GM20431 (cell line): Measurements from ENCODE around the gene BPNT1.
"Not testable (repeated sequence)": the region's sequence is repeated elsewhere in the genome, so short reads cannot be mapped to it uniquely, and the experiment has no call there.

Experiments used
- in situ Hi-C: fragments of 300-500 bp; cut with MseI, MboI; formaldehyde crosslinking; loops from one replicate; pipeline ENCODE4 v1.15.0; 2020; ENCODE audit warnings: low sequenced_read_pairs; ENCODE audit not compliant: unreplicated experiment

The BPNT1 gene

DNA sequence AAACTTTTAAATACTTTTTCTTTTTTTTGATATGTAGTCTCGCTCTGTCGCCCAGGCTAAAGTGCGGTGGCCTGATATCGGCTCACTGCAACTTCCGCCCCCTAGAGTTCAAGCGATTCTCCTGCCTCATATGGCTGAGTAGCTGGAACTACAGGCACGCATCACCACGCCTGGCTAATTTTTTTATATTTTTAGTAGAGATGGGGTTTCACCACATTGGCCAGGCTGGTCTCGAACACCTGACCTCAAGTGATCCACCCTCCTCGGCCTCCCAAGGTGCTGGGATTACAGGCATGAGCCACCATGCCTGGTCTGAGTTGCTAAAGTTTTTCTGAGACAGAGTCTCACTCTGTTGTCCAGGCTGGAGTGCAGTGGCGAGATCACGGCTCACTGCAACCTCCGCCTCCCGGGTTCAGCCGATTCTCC lies 3.3 kb downstream of the BPNT1 start:
- in situ Hi-C loops, result not testable (repeated sequence)

DNA sequence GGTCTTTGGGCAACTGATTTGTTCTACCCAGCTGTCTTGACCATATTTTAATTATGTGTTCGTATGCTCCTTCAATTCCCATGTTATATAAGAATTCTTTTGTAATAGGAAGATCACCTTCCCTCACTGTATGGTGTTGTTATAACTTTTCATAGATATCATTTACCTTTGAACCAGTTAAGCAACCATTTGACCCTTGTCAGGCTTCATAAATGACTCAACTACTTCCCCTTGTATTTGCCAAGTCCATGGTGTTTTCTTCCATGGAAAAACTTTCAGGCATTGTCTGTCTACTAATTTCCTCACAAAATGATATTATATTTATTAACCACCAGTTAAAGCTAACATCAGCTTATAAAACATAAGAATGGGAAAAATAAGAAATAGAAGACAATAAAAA lies 5.1 kb downstream of the BPNT1 start:
- in situ Hi-C loops, result no loop called here

DNA sequence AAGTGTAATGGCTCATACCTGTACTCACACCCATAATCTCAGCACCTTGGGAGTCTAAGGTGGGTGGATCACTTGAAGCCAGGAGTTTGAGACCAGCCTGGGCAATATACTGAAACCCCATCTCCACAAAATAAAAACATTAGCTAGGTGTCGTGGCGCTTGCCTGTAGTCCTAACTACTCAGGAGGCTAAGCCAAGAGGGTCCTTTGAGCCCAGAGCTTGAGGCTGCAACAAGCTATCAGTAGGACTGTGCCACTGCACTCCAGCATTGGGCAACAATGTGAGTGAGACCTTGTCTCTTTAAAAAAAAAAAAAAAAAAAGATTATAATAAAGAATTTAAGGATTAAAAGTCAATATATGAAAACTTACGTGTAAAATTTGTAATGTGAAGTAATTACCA lies 11.7 kb downstream of the BPNT1 start:
- in situ Hi-C loops, result no loop called here

DNA sequence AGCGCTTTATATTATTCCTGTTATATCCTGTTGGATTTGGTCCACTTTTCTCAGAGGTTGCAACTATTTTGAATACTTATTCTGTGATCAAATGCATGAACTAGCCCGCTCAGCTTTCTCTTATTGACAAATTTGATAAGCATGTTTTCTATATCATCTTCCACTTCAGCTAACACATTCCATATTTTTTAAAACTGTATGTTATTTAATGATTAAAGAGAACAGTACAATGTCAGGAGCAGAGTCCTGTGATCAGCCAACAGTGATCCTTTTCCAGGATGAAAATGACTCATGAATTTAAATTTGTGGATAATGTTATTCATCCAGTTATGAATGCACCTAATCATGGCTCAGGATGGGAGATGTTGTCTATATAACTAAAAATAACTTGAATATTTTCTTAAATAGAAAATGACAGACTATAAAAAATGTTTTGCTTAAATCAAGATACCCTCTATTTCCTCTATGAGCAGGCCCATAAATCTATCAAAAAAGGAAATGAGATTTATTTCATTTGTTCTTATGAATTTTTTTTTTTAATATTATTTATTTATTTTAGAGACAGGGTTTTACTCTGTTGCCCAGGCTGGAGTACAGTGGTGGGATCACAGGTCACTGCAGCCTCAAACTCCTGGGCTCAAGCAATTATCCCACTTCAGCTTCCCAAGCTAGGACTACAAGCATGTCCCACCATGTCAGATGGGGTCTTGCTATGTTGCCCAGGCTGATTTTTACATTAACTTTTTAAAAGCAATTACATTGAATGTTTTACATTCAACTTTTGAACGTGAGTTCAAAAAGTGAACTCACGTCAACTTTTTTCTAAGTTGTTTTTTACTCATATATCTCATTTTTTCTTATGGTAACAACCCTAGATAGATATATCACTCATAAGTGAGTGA lies 12.5 kb downstream of the BPNT1 start:
- in situ Hi-C loops, result no loop called here

DNA sequence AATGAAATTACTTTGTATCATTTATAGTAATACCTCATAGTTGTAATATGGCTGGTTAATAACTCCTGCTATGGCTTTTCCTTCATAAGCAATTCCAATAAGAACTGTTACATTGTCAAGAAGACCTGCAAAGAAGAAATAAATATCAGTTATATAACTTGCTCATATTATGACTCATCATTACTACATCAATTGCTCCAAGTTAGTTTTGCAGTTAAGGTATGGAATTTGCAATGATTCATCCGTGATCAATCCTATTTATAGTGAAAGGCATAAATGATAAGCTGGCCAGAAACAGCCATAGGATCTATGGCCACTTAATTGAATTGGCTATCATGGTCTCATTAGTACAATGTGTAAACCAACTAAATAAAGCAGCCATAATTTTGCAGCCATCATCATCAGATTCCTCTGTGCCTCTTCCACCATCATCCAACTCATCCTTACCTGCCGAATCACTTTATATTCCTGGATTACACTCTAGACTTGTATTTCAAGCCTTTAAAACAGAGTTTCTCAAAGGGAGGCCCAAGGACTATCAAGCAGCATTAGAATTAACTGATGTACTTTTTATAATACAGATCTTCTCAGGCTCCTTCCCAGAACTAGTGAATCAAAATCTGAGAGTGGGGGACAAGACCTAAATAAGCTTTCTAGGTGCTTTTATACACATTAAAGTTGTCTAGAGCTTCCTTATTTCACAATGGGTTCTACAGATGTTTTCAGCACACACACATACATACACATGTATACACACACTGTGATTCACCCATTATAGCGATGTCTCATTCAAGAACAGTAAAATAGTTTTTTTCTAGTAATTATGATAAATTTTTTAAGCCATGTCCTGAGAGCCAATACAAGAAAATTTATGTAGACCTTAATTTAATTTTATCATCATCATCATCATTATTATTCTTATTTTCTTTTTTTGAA lies 22.1 kb downstream of the BPNT1 start:
- in situ Hi-C loops, result no loop called here

DNA sequence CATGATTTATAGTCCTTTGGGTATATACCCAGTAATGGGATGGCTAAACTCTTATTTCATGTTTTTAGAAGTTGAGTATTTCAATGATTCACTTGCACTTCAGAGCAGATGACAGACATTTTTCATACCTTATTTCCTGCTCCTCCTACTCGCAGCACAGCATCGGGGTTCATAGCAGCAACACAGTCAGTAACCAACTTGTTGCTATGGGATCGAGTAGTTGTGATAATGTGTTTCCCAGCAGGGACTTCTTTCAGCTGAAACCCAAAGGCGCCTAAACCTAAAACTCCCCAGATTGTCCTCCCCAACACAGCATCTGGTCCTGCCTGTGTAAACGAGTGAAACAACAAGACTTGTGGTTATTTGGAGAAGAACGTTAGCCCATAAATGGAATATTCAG lies 27.0 kb downstream of the BPNT1 start:
- in situ Hi-C loops, result no loop called here

DNA sequence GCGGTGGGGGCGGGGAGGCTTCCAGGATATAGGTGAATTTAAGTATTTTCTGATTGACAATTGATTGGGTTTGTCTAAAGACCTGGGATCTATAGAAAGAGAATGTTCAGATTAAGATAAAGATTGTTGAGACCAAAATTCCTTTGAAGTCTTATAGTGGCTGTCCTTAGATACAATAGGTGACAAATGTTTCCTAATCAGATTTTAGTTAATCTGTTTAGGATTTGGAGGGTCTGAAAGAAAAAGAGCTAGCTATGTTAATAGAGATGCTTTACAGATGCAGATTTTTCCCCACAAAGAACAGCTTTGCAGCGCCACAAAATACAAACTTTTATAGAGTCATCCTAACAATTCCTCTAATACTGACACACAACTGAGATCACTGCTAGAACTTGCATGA lies 28.7 kb downstream of the BPNT1 start:
- in situ Hi-C loops, result no loop called here

DNA sequence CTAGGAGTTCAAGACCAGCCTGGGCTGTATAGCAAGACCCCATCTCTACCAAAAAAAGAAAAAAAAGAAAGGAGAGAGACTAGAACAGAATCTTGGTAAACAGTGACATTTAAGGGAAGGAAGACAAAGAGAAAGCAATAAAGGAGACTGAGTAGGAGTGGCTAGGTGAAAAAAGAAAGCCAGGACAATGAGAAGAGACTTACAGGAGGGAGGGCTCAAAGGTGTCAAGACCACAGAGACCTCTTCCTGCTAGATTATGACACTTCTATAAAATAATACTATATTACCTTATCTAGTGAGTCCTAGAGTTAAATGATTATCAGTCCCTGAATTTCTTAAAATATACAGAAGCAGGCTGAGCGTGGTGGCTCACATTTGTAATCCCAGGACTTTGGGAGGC lies 33.2 kb downstream of the BPNT1 start:
- in situ Hi-C loops, result no loop called here

DNA sequence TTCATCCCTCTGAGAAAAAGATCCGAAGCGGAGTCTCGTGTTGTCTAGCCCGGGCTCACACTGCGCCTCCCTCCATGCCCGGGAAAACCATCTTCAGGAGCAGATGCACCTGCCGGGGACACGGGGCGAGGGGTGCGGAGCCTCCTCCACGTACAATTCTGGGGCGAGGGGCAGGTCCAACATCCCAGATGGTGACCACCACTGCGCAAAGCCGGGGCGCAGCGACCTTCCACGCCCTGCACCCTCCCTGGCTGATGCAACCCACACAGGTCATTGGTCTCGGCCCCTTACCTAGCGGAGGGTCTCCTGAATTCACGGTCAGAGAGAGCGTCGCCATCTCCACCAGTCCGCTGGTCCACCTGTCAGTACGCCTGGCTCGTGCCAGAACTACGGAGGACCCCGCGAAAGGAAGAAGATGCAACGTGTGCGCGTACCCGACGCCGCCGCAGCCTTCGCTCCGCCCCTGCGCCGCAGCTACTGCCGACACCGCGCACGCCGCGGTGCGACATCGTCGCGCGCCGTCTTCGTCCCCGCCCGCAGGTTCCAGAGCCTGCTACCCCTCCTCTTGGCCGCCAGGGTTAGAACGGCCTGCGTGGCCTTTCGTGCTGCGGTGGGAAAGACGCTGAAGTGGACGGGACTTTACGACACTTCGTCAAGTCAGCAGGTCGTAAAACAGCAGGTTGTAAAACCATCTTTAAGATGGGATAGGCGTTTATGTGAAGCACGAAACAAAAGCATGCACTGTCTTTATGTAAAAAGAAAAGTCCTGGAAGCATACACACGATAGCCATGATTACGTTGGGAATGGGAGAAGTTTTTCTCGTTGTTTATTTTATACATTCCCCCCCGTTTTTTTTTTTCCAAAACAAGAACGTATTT lies 43.3 kb downstream of the BPNT1 start, which contains the start of gene EPRS1:
Gene EPRS1, minus strand, starts transcription at position 454 of the 879 bp plus-strand sequence. Its CDS starts 117 bp downstream, at position 337.
- in situ Hi-C loops, result no loop called here

DNA sequence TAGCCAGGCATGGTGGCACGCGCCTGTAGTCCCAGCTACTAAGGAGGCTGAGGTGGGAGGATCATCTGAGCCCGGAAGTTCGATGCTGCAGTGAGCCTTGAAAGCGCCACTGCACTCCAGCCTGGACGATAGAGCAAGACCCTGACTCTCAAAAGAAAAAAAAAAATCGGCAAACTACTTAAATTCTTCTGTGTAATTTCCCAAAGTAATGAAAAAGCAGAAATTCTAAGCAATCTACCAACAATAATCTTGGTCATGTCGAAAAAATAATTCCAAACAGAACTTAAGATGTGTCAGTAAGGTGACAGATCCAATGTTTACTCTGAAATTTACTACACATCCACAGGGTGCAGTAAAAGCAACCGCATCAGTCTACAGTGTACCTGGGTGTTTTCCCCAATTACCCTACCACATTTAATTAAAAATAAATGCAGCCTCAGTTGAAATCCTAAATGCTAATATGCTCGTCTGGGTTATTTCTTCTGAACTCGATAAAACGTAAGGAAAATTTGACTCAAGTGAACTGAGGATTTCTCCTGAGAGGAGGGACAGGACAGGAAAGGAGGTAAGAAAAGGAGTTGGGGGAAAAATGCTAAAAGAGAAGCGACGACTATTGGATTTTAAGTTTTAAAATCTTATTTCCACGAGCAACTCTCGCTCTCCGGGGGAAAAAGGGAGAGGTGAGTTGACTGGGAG lies 44.1 kb downstream of the BPNT1 start:
- in situ Hi-C loops, result no loop called here

DNA sequence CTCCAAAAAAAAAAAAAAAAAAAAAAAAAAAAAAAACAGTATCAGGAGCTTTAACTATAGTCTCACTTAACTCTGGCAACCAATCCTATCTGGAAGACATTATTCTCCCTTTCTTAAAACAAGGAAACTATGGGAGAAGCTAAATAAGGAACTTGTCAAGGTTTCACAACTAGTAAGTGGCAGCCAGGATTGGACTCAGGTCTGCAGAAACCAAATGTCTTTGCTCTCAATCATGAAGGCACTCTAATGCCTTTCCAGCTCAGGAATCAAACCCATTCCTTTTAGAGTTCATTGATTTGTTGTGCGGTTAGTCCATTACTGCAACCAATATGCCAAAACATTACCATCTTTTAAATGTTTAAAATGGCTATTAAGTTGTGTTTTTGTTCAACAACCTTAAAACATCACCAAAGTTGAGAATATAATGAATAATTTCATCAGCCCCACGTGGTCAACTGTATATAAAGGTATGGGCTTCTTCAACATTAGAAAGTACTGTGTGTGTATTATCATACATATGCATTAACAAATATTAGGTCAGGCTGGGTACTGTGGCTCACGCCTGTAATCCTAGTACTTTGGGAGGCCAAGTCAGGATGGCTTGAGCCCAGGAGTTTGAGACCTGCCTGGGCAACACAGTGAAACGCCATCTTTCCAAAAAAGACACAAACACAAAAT lies 44.8 kb downstream of the BPNT1 start:
- in situ Hi-C loops, result no loop called here

DNA sequence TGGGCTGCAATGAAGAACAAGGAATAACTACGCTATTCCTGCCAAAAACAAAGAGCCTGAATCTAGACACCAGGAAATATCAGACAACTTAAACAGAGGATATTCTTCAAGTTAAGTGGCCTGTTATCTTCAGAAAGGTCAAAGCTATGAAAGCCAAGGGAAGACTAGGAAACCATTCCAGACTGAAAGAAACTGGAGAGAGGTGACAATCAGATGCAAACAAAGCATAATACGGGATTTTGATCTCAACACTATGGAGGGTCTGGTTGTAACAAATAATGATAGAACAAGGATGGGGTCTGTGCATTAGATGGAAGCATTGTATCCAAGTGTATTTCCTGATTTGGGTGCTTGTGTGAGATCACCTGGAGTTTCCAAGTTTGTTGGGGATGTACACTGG lies 45.9 kb downstream of the BPNT1 start:
- in situ Hi-C loops, result no loop called here

DNA sequence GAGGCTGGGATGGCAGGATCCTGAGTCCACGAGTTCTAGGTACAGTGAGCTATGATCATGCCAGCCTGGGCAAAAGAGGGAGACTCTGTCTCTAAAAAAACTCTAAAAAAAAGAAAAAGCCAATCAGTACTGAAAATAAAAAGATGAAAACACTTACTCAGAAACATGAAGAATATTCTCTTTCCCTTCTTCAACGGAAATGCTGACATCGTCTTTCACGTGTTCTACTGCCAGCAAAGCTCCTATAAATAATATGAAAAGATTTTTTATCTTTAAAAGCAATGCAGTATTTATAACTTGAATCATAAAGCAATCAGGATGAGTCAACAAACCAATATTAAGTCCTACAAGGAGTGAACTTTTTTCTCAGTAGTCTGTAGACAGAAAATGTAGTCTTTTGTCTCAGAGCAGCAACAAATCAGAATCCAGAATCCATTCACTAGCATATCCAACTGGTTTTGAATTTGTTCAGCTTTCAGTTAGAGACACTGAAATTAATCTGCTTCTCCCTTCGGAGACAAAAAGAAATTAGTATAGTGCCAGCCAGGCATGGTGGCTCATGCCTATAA lies 49.5 kb downstream of the BPNT1 start:
- in situ Hi-C loops, result no loop called here

DNA sequence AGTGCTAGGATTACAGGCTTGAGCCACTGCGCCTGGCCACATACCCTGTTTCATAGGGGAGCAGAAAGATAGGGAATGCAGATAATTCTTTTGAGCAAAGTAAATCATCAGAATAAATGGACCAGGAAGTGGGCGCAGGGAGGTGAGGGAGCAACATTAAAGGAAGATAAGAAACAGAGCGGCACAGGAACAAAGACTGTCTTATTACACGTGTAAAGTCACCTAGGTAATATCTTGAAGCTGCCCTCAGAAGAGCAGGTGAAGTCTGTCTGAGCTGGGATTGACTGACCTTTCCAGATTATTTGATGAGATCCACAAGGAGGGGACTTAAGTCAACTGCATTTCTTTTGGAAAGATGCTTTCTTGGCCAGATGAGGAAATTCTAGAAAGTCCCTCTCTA lies 50.9 kb downstream of the BPNT1 start:
- in situ Hi-C loops, result no loop called here

DNA sequence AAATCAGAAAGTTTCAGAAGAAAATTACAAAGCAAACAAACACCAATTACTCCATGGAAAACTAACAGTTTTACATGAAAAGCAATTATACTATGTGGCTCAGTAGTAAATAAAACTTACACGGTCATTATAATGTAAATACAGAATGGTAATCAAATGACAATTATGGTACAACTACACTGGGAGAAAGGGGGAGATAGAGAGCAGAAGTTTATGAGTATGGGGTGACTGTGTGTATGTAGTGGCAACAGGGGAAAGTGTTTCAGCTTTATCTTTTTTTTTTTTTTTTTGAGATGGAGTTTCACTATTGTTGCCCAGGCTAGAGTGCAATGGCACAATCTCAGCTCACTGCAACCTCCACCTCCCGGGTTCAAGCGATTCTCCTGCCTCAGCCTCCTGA lies 51.8 kb downstream of the BPNT1 start:
- in situ Hi-C loops, result not testable (repeated sequence)

DNA sequence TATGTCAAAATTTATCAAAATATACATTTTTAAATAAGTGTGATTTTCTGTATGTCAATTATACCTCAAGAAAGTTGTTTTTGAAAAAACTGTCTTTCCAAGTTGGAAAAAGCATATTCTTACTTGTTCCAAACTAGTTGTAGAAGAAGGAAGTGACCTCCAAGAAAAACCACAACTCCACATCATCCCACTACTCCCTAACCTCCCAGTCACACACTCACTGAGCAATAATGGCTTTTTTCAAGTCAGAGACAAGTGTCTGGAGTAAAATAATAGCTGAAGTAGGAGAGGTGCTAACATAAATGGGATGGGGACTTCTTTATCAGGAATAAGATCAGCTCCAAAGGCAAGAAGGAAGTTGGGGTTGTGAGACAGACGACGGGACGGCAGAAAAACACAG lies 56.7 kb downstream of the BPNT1 start:
- in situ Hi-C loops, result no loop called here

DNA sequence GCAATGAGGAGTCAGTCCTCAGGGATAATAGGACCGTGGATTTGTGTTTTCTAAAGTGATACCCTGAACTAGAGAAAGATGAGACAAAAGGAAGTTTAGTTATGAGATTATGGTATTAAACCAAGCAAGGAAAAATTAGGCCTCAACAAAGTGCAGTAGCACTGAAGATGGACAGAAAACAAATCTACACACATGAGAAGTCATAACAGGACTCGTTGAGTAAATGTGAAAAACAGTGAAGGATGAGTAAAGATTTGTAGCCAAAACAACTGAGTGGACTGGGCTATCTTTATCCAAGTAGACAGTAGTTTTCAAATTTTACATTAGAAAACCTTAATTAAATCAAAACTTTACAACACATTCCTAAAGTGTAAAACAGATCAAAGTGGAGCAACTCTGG lies 58.3 kb downstream of the BPNT1 start:
- in situ Hi-C loops, result no loop called here

DNA sequence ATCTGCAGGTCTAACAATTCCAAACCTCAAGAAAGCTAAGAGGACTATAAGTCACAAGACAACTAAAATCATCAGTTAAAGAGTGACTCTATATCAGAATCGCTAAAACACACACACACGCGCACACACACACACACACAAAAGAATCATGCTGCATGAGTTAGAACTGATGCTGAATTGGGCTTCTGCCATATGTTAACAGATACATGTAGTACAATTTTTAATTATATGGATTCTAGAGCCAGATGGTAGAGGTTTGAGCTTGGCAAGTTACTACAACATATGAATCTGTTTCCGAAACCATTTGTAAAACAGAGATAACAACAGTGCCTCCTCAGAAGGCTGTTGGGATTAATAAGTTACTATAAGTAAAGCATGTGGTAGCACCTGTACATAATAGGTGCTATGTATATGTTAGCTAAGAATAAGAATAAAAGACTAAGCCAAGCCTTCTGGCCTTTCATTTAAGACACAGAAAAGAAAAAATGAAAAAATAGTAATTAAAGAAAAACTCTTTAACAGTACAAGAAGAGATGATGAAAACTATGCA lies 61.2 kb downstream of the BPNT1 start:
- in situ Hi-C loops, result no loop called here
